HepG2 (cell line): ENCODE results near the gene WSCD2.

Experiments used
- KAT7 ChIP-seq: IDR thresholded peaks from 2 replicates; pipeline ENCODE4 v1.6.1; 2018; ENCODE audit warnings: borderline replicate concordance, missing compliant biosample characterization
- POLR2A ChIP-seq, 2 experiments: IDR thresholded peaks; 2 replicates each; pipeline ENCODE4 v1.6.1; 2011; ENCODE audit warnings: low read depth in 2 of 2, low read length in 2 of 2, mild to moderate bottlenecking in 1 of 2, moderate library complexity in 1 of 2; ENCODE audit not compliant: insufficient read depth in 1 of 2
- RAD21 ChIP-seq: fragments of 450-650 bp; formaldehyde crosslinking; IDR thresholded peaks from 2 replicates; pipeline ENCODE4 v1.5.0; 2020; ENCODE audit warnings: mild to moderate bottlenecking
- RBAK ChIP-seq: sonication (generic); formaldehyde crosslinking; IDR thresholded peaks from 2 replicates; pipeline ENCODE4 v1.5.1; 2020; ENCODE audit warnings: mild to moderate bottlenecking, missing genetic modification reagents
- SETDB1 ChIP-seq: sonication (generic); formaldehyde crosslinking; IDR thresholded peaks from 2 replicates; pipeline ENCODE4 v1.5.1; 2020; ENCODE audit warnings: missing genetic modification reagents, mild to moderate bottlenecking, borderline replicate concordance
- U2AF2 ChIP-seq: fragments of 200-400 bp; formaldehyde crosslinking; IDR thresholded peaks from 2 replicates; pipeline ENCODE4 v1.6.1; 2017; ENCODE audit warnings: low read depth, mild to moderate bottlenecking, low read length
- ZNF569 ChIP-seq: sonication (generic); formaldehyde crosslinking; IDR thresholded peaks from 2 replicates; pipeline ENCODE4 v1.5.0; 2020; ENCODE audit warnings: mild to moderate bottlenecking, missing genetic modification reagents, moderate library complexity, borderline replicate concordance
- TF ChIP-seq, protein P1 (sequence below): sonication (generic); formaldehyde crosslinking; IDR thresholded peaks from 2 replicates; pipeline ENCODE4 v1.4.0; 2020; ENCODE audit warnings: low read depth, mild to moderate bottlenecking, missing genetic modification reagents
- TF ChIP-seq, protein P2 (sequence below), 2 experiments: IDR thresholded peaks; 2 replicates each; pipeline ENCODE4 v1.6.1; 2011 to 2012; ENCODE audit warnings: low read length in 2 of 2, borderline replicate concordance in 1 of 2, low read depth in 1 of 2, mild to moderate bottlenecking in 1 of 2, moderate library complexity in 1 of 2
- TF ChIP-seq, protein P3 (sequence below): sonication (generic); formaldehyde crosslinking; IDR thresholded peaks from 2 replicates; pipeline ENCODE4 v1.4.0; 2020; ENCODE audit warnings: missing genetic modification reagents, mild to moderate bottlenecking, borderline replicate concordance
- TF ChIP-seq, protein P4 (sequence below): sonication (generic); formaldehyde crosslinking; IDR thresholded peaks from 2 replicates; pipeline ENCODE4 v1.4.0; 2020; ENCODE audit warnings: missing genetic modification reagents
- TF ChIP-seq, protein P5 (sequence below): sonication (generic); formaldehyde crosslinking; IDR thresholded peaks from 2 replicates; pipeline ENCODE4 v1.5.0; 2020; ENCODE audit warnings: mild to moderate bottlenecking, missing genetic modification reagents, moderate library complexity

DNA sequence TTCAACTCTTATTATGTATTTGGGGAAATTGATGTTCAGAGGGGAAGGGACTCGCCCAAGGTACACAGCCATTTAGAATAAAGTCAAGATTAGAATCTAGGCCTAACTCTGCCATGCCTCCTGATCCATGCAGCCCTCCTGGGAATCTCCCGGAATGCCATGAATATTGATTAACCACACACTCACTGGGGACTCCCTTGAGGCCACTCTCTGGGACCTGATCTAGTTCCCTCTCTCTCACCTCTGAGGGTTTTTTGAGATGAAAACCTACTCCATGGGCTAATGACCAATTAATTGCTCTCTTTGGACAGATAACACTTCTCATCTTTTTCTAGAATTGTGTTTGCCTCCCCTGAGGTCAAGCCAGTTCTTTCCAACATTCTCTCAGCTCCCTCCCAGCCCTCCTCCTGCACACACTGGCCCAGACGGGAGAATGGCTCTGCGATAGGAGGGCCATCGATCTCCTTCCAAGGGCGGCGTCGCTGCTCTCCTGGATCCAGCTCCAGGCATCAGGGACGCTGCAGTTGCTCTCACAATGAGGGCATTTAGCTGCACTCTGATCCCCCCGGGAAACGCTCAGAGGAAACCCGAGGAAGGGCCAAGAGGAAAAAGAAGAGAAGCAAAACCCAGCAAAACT, 22.6 kb downstream of the WSCD2 start:
- TF ChIP-seq SETDB1 (CRISPR knock-in tag) (no peak), ZNF569 (CRISPR knock-in tag) (no peak), POLR2A (IDR thresholded peaks at IDR 0.05; ENCODE audit: insufficient read depth in 1 of 2, low read depth in 2 of 2, low read length in 2 of 2) (no peak), RBAK (no peak), RAD21 (CRISPR knock-in tag) (no peak), KAT7 (CRISPR knock-in tag) (no peak), U2AF2 (no peak)
- TF ChIP-seq, protein P1, sequence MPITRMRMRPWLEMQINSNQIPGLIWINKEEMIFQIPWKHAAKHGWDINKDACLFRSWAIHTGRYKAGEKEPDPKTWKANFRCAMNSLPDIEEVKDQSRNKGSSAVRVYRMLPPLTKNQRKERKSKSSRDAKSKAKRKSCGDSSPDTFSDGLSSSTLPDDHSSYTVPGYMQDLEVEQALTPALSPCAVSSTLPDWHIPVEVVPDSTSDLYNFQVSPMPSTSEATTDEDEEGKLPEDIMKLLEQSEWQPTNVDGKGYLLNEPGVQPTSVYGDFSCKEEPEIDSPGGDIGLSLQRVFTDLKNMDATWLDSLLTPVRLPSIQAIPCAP (CRISPR knock-in tag): no peak
- TF ChIP-seq, protein P2, sequence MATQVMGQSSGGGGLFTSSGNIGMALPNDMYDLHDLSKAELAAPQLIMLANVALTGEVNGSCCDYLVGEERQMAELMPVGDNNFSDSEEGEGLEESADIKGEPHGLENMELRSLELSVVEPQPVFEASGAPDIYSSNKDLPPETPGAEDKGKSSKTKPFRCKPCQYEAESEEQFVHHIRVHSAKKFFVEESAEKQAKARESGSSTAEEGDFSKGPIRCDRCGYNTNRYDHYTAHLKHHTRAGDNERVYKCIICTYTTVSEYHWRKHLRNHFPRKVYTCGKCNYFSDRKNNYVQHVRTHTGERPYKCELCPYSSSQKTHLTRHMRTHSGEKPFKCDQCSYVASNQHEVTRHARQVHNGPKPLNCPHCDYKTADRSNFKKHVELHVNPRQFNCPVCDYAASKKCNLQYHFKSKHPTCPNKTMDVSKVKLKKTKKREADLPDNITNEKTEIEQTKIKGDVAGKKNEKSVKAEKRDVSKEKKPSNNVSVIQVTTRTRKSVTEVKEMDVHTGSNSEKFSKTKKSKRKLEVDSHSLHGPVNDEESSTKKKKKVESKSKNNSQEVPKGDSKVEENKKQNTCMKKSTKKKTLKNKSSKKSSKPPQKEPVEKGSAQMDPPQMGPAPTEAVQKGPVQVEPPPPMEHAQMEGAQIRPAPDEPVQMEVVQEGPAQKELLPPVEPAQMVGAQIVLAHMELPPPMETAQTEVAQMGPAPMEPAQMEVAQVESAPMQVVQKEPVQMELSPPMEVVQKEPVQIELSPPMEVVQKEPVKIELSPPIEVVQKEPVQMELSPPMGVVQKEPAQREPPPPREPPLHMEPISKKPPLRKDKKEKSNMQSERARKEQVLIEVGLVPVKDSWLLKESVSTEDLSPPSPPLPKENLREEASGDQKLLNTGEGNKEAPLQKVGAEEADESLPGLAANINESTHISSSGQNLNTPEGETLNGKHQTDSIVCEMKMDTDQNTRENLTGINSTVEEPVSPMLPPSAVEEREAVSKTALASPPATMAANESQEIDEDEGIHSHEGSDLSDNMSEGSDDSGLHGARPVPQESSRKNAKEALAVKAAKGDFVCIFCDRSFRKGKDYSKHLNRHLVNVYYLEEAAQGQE (IDR thresholded peaks at IDR 0.05; ENCODE audit: borderline replicate concordance in 1 of 2, low read depth in 1 of 2, low read length in 2 of 2): no peak
- TF ChIP-seq, protein P3, sequence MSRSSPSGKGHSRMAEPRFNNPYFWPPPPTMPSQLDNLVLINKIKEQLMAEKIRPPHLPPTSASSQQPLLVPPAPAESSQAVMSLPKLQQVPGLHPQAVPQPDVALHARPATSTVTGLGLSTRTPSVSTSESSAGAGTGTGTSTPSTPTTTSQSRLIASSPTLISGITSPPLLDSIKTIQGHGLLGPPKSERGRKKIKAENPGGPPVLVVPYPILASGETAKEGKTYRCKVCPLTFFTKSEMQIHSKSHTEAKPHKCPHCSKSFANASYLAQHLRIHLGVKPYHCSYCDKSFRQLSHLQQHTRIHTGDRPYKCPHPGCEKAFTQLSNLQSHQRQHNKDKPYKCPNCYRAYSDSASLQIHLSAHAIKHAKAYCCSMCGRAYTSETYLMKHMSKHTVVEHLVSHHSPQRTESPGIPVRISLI (CRISPR knock-in tag): no peak
- TF ChIP-seq, protein P4, sequence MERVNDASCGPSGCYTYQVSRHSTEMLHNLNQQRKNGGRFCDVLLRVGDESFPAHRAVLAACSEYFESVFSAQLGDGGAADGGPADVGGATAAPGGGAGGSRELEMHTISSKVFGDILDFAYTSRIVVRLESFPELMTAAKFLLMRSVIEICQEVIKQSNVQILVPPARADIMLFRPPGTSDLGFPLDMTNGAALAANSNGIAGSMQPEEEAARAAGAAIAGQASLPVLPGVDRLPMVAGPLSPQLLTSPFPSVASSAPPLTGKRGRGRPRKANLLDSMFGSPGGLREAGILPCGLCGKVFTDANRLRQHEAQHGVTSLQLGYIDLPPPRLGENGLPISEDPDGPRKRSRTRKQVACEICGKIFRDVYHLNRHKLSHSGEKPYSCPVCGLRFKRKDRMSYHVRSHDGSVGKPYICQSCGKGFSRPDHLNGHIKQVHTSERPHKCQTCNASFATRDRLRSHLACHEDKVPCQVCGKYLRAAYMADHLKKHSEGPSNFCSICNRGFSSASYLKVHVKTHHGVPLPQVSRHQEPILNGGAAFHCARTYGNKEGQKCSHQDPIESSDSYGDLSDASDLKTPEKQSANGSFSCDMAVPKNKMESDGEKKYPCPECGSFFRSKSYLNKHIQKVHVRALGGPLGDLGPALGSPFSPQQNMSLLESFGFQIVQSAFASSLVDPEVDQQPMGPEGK (CRISPR knock-in tag): no peak
- TF ChIP-seq, protein P5, sequence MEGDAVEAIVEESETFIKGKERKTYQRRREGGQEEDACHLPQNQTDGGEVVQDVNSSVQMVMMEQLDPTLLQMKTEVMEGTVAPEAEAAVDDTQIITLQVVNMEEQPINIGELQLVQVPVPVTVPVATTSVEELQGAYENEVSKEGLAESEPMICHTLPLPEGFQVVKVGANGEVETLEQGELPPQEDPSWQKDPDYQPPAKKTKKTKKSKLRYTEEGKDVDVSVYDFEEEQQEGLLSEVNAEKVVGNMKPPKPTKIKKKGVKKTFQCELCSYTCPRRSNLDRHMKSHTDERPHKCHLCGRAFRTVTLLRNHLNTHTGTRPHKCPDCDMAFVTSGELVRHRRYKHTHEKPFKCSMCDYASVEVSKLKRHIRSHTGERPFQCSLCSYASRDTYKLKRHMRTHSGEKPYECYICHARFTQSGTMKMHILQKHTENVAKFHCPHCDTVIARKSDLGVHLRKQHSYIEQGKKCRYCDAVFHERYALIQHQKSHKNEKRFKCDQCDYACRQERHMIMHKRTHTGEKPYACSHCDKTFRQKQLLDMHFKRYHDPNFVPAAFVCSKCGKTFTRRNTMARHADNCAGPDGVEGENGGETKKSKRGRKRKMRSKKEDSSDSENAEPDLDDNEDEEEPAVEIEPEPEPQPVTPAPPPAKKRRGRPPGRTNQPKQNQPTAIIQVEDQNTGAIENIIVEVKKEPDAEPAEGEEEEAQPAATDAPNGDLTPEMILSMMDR (CRISPR knock-in tag): no peak
